DND-41 (cell line): ENCODE data around the gene CATSPERZ.
A peak's percentile ranks its signal among the peaks of the same experiment; 100 is the strongest.

Experiments used
- ATAC-seq: fragments of 200-7000 bp; cut with Tn5 transposase; 3 replicates; pipeline ENCODE4 v1.9.1; 2021; ENCODE audit warnings: low read depth; ENCODE audit not compliant: insufficient read depth
- DNase-seq: peaks from one replicate; pipeline ENCODE4 v3.0.0-alpha.2; 2020
- H2AFZ ChIP-seq: 2 replicates; pipeline ENCODE4 v1.6.0; 2012; ENCODE audit warnings: low read depth, low read length
- H3K27ac ChIP-seq: 2 replicates; pipeline ENCODE4 v1.5.1; 2012; ENCODE audit warnings: low read length, inconsistent platforms
- H3K27me3 ChIP-seq: fragments of 200-600 bp; sonication (generic); 2 replicates; pipeline ENCODE4 v1.6.0; 2012; ENCODE audit warnings: low read length, mild to moderate bottlenecking, inconsistent platforms; ENCODE audit not compliant: insufficient read depth, poor library complexity
- H3K36me3 ChIP-seq: 2 replicates; pipeline ENCODE4 v1.5.1; 2012; ENCODE audit warnings: low read length, inconsistent platforms; ENCODE audit not compliant: insufficient read depth
- H3K4me1 ChIP-seq: 2 replicates; pipeline ENCODE4 v1.5.1; 2012; ENCODE audit warnings: mild to moderate bottlenecking, low read length; ENCODE audit not compliant: insufficient read depth
- H3K4me2 ChIP-seq: 2 replicates; pipeline ENCODE4 v1.6.0; 2012; ENCODE audit warnings: mild to moderate bottlenecking, moderate library complexity, low read length, inconsistent platforms; ENCODE audit not compliant: insufficient read depth
- H3K4me3 ChIP-seq, 2 experiments: fragments of 200-600 bp in 1 of 2; shearing (Covaris generic) in 1 of 2; 2 replicates each; pipeline ENCODE4 v1.5.1; 2012 to 2016; ENCODE audit warnings: inconsistent platforms in 2 of 2, low read length in 2 of 2, mild to moderate bottlenecking in 2 of 2, low read depth in 1 of 2, moderate library complexity in 1 of 2
- H3K79me2 ChIP-seq: 2 replicates; pipeline ENCODE4 v1.6.0; 2012; ENCODE audit warnings: low read length, inconsistent platforms; ENCODE audit not compliant: insufficient read depth
- H3K9ac ChIP-seq: 2 replicates; pipeline ENCODE4 v1.6.0; 2012; ENCODE audit warnings: low read depth, mild to moderate bottlenecking, inconsistent platforms, low read length, moderate library complexity
- H3K9me3 ChIP-seq: 2 replicates; pipeline ENCODE4 v1.5.1; 2012; ENCODE audit warnings: low read length, moderate library complexity, mild to moderate bottlenecking, inconsistent platforms; ENCODE audit not compliant: insufficient read depth, severe bottlenecking
- H4K20me1 ChIP-seq: 2 replicates; pipeline ENCODE4 v1.6.0; 2012; ENCODE audit warnings: low read length; ENCODE audit not compliant: insufficient read depth
- EZH2 ChIP-seq: IDR thresholded peaks from 3 replicates; pipeline ENCODE4 v1.6.1; 2012; ENCODE audit warnings: borderline replicate concordance, low read depth, mild to moderate bottlenecking, moderate library complexity, low read length, inconsistent platforms; ENCODE audit not compliant: severe bottlenecking
- TF ChIP-seq, protein P1 (sequence below): IDR thresholded peaks from 2 replicates; pipeline ENCODE4 v1.5.1; 2012; ENCODE audit warnings: borderline replicate concordance, low read length, moderate library complexity, mild to moderate bottlenecking; ENCODE audit not compliant: poor library complexity, severe bottlenecking; ENCODE audit errors: extremely low read depth

The CATSPERZ gene

GRCh38 chr11:64330888-64331287 is 30.7 kb downstream of the CATSPERZ start:
- H3K79me2 ChIP-seq, result no peaks in the 10 kb centered on the region
- H4K20me1 ChIP-seq, result no peaks in the 10 kb centered on the region
- H3K4me3 ChIP-seq, result no peak overlapping the region
- no peak overlapping the region for H3K9ac ChIP-seq
- H2AFZ ChIP-seq, result no peak overlapping the region
- H3K27me3 ChIP-seq, result no peaks in the 10 kb centered on the region
- H3K9me3 ChIP-seq, result no peaks in the 10 kb centered on the region
- H3K4me2 ChIP-seq, result no peak overlapping the region
- H3K4me1 ChIP-seq, result no peaks in the 10 kb centered on the region
- H3K27ac ChIP-seq, result no peak overlapping the region
- TF ChIP-seq, protein P1, sequence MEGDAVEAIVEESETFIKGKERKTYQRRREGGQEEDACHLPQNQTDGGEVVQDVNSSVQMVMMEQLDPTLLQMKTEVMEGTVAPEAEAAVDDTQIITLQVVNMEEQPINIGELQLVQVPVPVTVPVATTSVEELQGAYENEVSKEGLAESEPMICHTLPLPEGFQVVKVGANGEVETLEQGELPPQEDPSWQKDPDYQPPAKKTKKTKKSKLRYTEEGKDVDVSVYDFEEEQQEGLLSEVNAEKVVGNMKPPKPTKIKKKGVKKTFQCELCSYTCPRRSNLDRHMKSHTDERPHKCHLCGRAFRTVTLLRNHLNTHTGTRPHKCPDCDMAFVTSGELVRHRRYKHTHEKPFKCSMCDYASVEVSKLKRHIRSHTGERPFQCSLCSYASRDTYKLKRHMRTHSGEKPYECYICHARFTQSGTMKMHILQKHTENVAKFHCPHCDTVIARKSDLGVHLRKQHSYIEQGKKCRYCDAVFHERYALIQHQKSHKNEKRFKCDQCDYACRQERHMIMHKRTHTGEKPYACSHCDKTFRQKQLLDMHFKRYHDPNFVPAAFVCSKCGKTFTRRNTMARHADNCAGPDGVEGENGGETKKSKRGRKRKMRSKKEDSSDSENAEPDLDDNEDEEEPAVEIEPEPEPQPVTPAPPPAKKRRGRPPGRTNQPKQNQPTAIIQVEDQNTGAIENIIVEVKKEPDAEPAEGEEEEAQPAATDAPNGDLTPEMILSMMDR, result no peak
- no peak for TF ChIP-seq EZH2
- ATAC-seq (no peak), DNase-seq (no peak)
- H3K36me3 ChIP-seq, result no peaks in the 10 kb centered on the region

- Histone ChIP-seq H3K79me2 (no peaks in the 10 kb centered on the region), H3K9ac (no peak overlapping the region), H2AFZ (no peak overlapping the region), H3K4me3 (no peak overlapping the region), H3K36me3 (no peaks in the 10 kb centered on the region), H3K27ac (no peak overlapping the region), H3K9me3 (no peaks in the 10 kb centered on the region), H3K27me3 (no peaks in the 10 kb centered on the region), H4K20me1 (no peaks in the 10 kb centered on the region), H3K4me2 (no peak overlapping the region), H3K4me1 (no peaks in the 10 kb centered on the region)
- peak; percentile 31 for DNase-seq
- TF ChIP-seq, protein P1, result peak; percentile 50
- no peak for TF ChIP-seq EZH2
- peak; percentile 65; the same call in 2 of the 3 replicates for ATAC-seq
Observed at GRCh38 chr11:64331569-64332371, 31.6 kb downstream of the CATSPERZ start.

DNA sequence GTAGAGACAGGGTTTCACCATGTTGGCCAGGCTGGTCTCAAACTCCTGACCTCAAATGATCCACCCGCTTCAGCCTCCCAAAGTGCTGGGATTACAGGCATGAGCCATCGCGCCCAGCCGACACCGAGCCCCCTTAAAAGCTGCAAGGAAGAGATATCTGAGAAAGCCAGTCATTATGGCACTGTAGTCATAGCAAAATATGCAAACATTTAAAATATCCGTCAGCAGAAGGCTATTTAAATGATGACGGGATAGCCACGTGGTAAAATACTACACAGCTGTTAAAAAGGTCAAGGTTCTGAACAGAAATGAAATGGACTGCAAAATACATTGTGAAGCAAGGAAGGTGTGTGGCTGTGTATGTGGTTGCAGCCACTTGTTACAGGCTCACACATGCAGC is 33.4 kb downstream of the CATSPERZ start:
- DNase-seq (no peak), ATAC-seq (no peak)
- H3K27ac ChIP-seq, result no peak overlapping the region
- H3K36me3 ChIP-seq, result no peaks in the 10 kb centered on the region
- no peaks in the 10 kb centered on the region for H3K27me3 ChIP-seq
- no peaks in the 10 kb centered on the region for H3K9me3 ChIP-seq
- H3K4me2 ChIP-seq, result no peak overlapping the region
- no peak overlapping the region for H2AFZ ChIP-seq
- H3K79me2 ChIP-seq, result no peaks in the 10 kb centered on the region
- no peaks in the 10 kb centered on the region for H3K4me1 ChIP-seq
- no peaks in the 10 kb centered on the region for H4K20me1 ChIP-seq
- H3K4me3 ChIP-seq, result no peak overlapping the region
- no peak for TF ChIP-seq EZH2
- TF ChIP-seq, protein P1, result no peak
- no peak overlapping the region for H3K9ac ChIP-seq
